K562 (cell line): ENCODE results near the gene FAM227B. TPM values are rescaled to one million over a fixed set of nuclear protein-coding genes. Genes with fewer than 3 reads are reported as not detected.

Source experiments
- ATAC-seq: fragments of 200-7000 bp; cut with Tn5 transposase; 3 replicates; pipeline ENCODE4 v1.9.1; 2020; ENCODE audit warnings: moderate library complexity
- BruUV-seq: library from RNA; stranded (reverse); fragments of 400-500 nt; replicated peaks from 2 replicates; lab custom pipeline; 2021; lab: Mats Ljungman, UMichigan
- CTCF ChIA-PET: fragments of 300-600 bp; formaldehyde crosslinking; extraction: SDS; loops from one replicate; lab custom pipeline; 2021; ENCODE audit warnings: low intra/inter-chr PET ratio; lab: Yijun Ruan, JAX
- POLR2A ChIA-PET: fragments of 300-600, 350-650 bp; sonication (Branson Sonifier 250); formaldehyde crosslinking; extraction: SDS; loops from one replicate; lab custom pipeline; 2021; ENCODE audit warnings: antibody characterized with exemption, inconsistent platforms; lab: Yijun Ruan, JAX
- DNase-seq, 4 experiments: peaks; one replicate each; pipeline versions ENCODE4 v3.0.0 to v3.0.0-alpha.2; 2011 to 2018; ENCODE audit warnings: low spot score in 3 of 4, mixed read lengths in 3 of 4; ENCODE audit errors: extremely low read depth in 1 of 4
- FAIRE-seq: peaks from 2 replicates; lab custom pipeline; 2011; peaks lifted over from hg19 to GRCh38; lab: Jason Lieb, UNC
- H2AFZ ChIP-seq: 2 replicates; pipeline ENCODE4 v1.6.0; 2011; ENCODE audit warnings: low read depth, low read length, control low read depth, inconsistent platforms
- H3K27ac ChIP-seq: fragments of 200-600 bp; 3 replicates; pipeline ENCODE4 v1.8.0; 2011; ENCODE audit warnings: low read depth, mild to moderate bottlenecking, control low read depth, inconsistent platforms, low read length, moderate library complexity, mixed read lengths; ENCODE audit errors: extremely low read depth
- H3K27me3 ChIP-seq, 2 experiments: fragments of 300-600 bp in 1 of 2; 2 replicates in 1 of 2; 3 replicates in 1 of 2; pipeline versions ENCODE4 v1.6.0 to v1.8.0; 2011; ENCODE audit warnings: inconsistent platforms in 2 of 2, low read length in 2 of 2, mild to moderate bottlenecking in 1 of 2, mixed read lengths in 1 of 2, moderate library complexity in 1 of 2; ENCODE audit not compliant: control insufficient read depth in 2 of 2, insufficient read depth in 2 of 2
- H3K36me3 ChIP-seq: fragments of 300-600 bp; 3 replicates; pipeline ENCODE4 v1.8.0; 2011; ENCODE audit warnings: mild to moderate bottlenecking, low read length, inconsistent platforms; ENCODE audit not compliant: control insufficient read depth, insufficient read depth
- H3K4me1 ChIP-seq, 2 experiments: fragments of 200-600 bp in 1 of 2; replicated peaks in 1 of 2; 2 replicates in 1 of 2; 3 replicates in 1 of 2; pipeline versions ENCODE4 v1.5.1 to v1.8.0; 2011; ENCODE audit warnings: inconsistent platforms in 2 of 2, low read length in 2 of 2, mild to moderate bottlenecking in 1 of 2, mixed read lengths in 1 of 2, moderate library complexity in 1 of 2; ENCODE audit not compliant: control insufficient read depth in 2 of 2, insufficient read depth in 2 of 2
- H3K4me2 ChIP-seq: 2 replicates; pipeline ENCODE4 v1.6.1; 2011; ENCODE audit warnings: low read length, control low read depth, inconsistent platforms, mixed read lengths; ENCODE audit not compliant: insufficient read depth
- H3K4me3 ChIP-seq: fragments of 200-600 bp; sonication (generic), shearing (Covaris generic); 2 replicates; pipeline ENCODE4 v1.5.1; 2016; ENCODE audit warnings: control low read depth, inconsistent platforms
- H3K79me2 ChIP-seq: fragments of 200-600 bp; 3 replicates; pipeline ENCODE4 v1.8.0; 2011; ENCODE audit warnings: low read length, inconsistent platforms; ENCODE audit not compliant: control insufficient read depth, insufficient read depth
- H3K9ac ChIP-seq, 2 experiments: 2 replicates each; pipeline versions ENCODE4 v1.6.0 to v1.6.1; 2011; ENCODE audit warnings: low read depth in 2 of 2, low read length in 2 of 2, control low read depth in 1 of 2, inconsistent platforms in 1 of 2, mild to moderate bottlenecking in 1 of 2, mixed read lengths in 1 of 2; ENCODE audit not compliant: insufficient read depth in 1 of 2
- H3K9me1 ChIP-seq: one replicate; pipeline ENCODE4 v1.6.0; 2011; ENCODE audit warnings: inconsistent platforms, mild to moderate bottlenecking, low read length, moderate library complexity; ENCODE audit not compliant: control insufficient read depth, insufficient read depth
- H3K9me3 ChIP-seq: replicated peaks from 2 replicates; pipeline ENCODE4 v1.5.1; 2011; ENCODE audit warnings: low read depth, low read length, inconsistent platforms; ENCODE audit not compliant: control insufficient read depth, insufficient read depth
- H4K20me1 ChIP-seq: replicated peaks from 2 replicates; pipeline ENCODE4 v1.6.1; 2011; ENCODE audit warnings: low read length, inconsistent platforms, mixed read lengths; ENCODE audit not compliant: control insufficient read depth, insufficient read depth
- ARID3B ChIP-seq: fragments of 250-450 bp; sonication (Bioruptor Pico); IDR thresholded peaks from 2 replicates; pipeline ENCODE4 v1.4.0; 2020; ENCODE audit warnings: borderline replicate concordance
- CREBBP ChIP-seq: IDR thresholded peaks from one replicate; pipeline ENCODE4 v1.6.1; 2012; ENCODE audit warnings: low read depth, mild to moderate bottlenecking, control low read depth, inconsistent platforms, low read length
- KLF16 ChIP-seq: IDR thresholded peaks from 2 replicates; pipeline ENCODE4 v1.6.1; 2016; ENCODE audit warnings: antibody characterized with exemption
- NFIC ChIP-seq: fragments of 450-650 bp; IDR thresholded peaks from 2 replicates; pipeline ENCODE4 v1.6.1; 2017; ENCODE audit warnings: mild to moderate bottlenecking, inconsistent platforms
- NFXL1 ChIP-seq: fragments of 450-650 bp; formaldehyde crosslinking; IDR thresholded peaks from 2 replicates; pipeline ENCODE4 v1.4.0; 2021; ENCODE audit warnings: mild to moderate bottlenecking
- PYGO2 ChIP-seq: fragments of 450-650 bp; IDR thresholded peaks from 2 replicates; pipeline ENCODE4 v1.6.1; 2016; ENCODE audit warnings: mild to moderate bottlenecking, missing genetic modification characterization, moderate library complexity, missing compliant biosample characterization
- SETDB1 ChIP-seq: IDR thresholded peaks from one replicate; pipeline ENCODE4 v1.6.1; 2012; ENCODE audit warnings: low read length, control low read depth, inconsistent platforms
- ZNF696 ChIP-seq: fragments of 250-450 bp; sonication (Bioruptor Pico); conservative IDR thresholded peaks from 2 replicates; pipeline ENCODE4 v1.4.0; 2020; ENCODE audit warnings: mild to moderate bottlenecking, moderate library complexity
- WGBS: fragments of 100-300 bp; shearing (Covaris generic); methylation state at CpG from one replicate; pipeline ENCODE4 v1.1.6; 2016; ENCODE audit warnings: low coverage, mixed read lengths; ENCODE audit not compliant: insufficient coverage; ENCODE audit errors: missing lambda C conversion rate; 5-methylcytosine and 5-hydroxymethylcytosine counted together
- in situ Hi-C: fragments of 300-500 bp; cut with MboI; formaldehyde crosslinking; loops from 4 replicates; pipeline ENCODE4 v1.15.0; 2018; ENCODE audit warnings: inconsistent platforms, mixed read lengths
- intact Hi-C: fragments of 100-400 bp; cut with micrococcal nuclease; formaldehyde crosslinking; loops from 2 replicates; pipeline ENCODE4 v1.14.2; 2022
- polyA plus RNA-seq, 8 experiments: library from polyadenylated mRNA; depleted of rRNA in 4 of 8; stranded (reverse) in 5 of 8; unstranded in 3 of 8; fragments of >200 nt; fragmentation: Nextera tagmentation in 2 of 8; fragmentation: Illumina TruSeq in 1 of 8; extraction: Ambion mirVana in 2 of 8; extraction: Trizol in 1 of 8; gene quantifications; 2 replicates each; pipeline versions ENCODE4 v1.2.1 to v1.2.3, GENCODE V29; 2011 to 2014; ENCODE audit warnings: inconsistent platforms in 1 of 8, missing spikeins in 1 of 8
- total RNA-seq, 7 experiments: library from RNA; depleted of rRNA in 6 of 7; stranded (reverse); fragments of >200 nt in 6 of 7; fragmentation: Illumina TruSeq in 2 of 7; extraction: Trizol in 2 of 7; gene quantifications; 2 replicates each; pipeline versions ENCODE4 v1.2.1 to v1.2.3, GENCODE V29; 2011 to 2021; ENCODE audit warnings: low replicate concordance in 1 of 7
- TF ChIP-seq, protein P1 (sequence below): fragments of 250-450 bp; sonication (Bioruptor Pico); IDR thresholded peaks from 2 replicates; pipeline ENCODE4 v1.9.0; 2021; ENCODE audit warnings: mild to moderate bottlenecking, inconsistent platforms

FAM227B gene
- total and polyA plus RNA-seq, 9 of the 15 experiments (the other 6 are each of a cell fraction or from before 2014, with no cell fraction given), result 5.1 to 12.5 (median 11.2) TPM

DNA sequence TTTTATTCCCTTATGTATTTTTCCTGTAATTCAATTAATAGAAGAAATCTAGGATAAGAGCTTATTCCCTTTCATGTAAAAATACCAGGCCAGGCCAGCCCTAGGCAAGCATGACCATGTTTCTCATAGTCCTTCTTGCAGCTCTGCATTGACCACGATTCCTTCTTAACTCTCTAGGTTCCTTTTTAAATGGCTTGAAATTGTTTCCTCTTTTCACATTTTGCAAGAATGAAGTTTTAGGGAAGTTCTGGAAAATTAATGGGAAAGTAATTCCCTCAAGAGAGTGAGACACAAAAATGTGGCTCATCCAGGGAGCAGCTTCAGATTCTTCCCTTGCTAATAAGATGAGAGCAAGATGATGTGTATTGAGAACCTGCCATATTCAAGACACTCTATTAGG lies 314.1 kb downstream of the FAM227B start:
- no peaks in the 10 kb centered on the region for H4K20me1 ChIP-seq
- no peak overlapping the region for H3K27ac ChIP-seq

More for the DNA sequence above, 314.1 kb downstream of the FAM227B start:
- no peak overlapping the region for H3K4me2 ChIP-seq
- FAIRE-seq (no peak), DNase-seq (no peak), ATAC-seq (no peak)
- no peaks in the 10 kb centered on the region for H3K9me3 ChIP-seq
- no peak overlapping the region for H3K4me3 ChIP-seq
- H3K27me3 ChIP-seq, result no peaks in the 10 kb centered on the region
- no peak overlapping the region for H3K9ac ChIP-seq
- intact Hi-C loops (no loop called here), in situ Hi-C loops (no loop called here)
- H3K79me2 ChIP-seq, result peaks cover 5% of the 10 kb centered on the region; the same call in 1 of the 3 replicates
- no peak overlapping the region for H2AFZ ChIP-seq
- no TSS peak for BruUV-seq
- peaks cover 0 to 3% of the 10 kb centered on the region in 2 experiments; a peak in 2 of 5 replicates for H3K4me1 ChIP-seq
- ChIA-PET CTCF (no interaction called here), POLR2A (no interaction called here)
- H3K9me1 ChIP-seq, result no peaks in the 10 kb centered on the region
- peaks cover 44% of the 10 kb centered on the region for H3K36me3 ChIP-seq
- TF ChIP-seq CREBBP, result no peak
- TF ChIP-seq ZNF696 (CRISPR knock-in tag), result no peak
- TF ChIP-seq ARID3B (CRISPR knock-in tag), result no peak
- TF ChIP-seq PYGO2 (tag), result no peak
- no peak for TF ChIP-seq KLF16
- TF ChIP-seq NFIC, result no peak
- TF ChIP-seq, protein P1, sequence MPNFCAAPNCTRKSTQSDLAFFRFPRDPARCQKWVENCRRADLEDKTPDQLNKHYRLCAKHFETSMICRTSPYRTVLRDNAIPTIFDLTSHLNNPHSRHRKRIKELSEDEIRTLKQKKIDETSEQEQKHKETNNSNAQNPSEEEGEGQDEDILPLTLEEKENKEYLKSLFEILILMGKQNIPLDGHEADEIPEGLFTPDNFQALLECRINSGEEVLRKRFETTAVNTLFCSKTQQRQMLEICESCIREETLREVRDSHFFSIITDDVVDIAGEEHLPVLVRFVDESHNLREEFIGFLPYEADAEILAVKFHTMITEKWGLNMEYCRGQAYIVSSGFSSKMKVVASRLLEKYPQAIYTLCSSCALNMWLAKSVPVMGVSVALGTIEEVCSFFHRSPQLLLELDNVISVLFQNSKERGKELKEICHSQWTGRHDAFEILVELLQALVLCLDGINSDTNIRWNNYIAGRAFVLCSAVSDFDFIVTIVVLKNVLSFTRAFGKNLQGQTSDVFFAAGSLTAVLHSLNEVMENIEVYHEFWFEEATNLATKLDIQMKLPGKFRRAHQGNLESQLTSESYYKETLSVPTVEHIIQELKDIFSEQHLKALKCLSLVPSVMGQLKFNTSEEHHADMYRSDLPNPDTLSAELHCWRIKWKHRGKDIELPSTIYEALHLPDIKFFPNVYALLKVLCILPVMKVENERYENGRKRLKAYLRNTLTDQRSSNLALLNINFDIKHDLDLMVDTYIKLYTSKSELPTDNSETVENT, result no peak
- TF ChIP-seq NFXL1 (CRISPR knock-in tag), result no peak
- TF ChIP-seq SETDB1, result no peak
- WGBS, result 100% methylated on average over 1 of the region's 1 CpG
